ENCODE results near the gene MTMR10.

GRCh38 chr15:30930422-30930821 lies 61.0 kb downstream of the MTMR10 start:
- no peak for TF ChIP-seq NFE2L2 (IDR thresholded peaks at IDR 0.05; ENCODE audit: low read depth, low read length)
- no peak for TF ChIP-seq POLR2A (IDR thresholded peaks at IDR 0.05; ENCODE audit: low read depth, low read length)
- no peak for TF ChIP-seq CTCF (conservative IDR thresholded peaks at IDR 0.05; ENCODE audit: low read depth, low read length)
- no peak for TF ChIP-seq RCOR1 (IDR thresholded peaks at IDR 0.05; ENCODE audit: insufficient replicate concordance, low read length)
- TF ChIP-seq CHD1 (IDR thresholded peaks at IDR 0.05; ENCODE audit: low read depth, low read length): no peak
